Activated gamma-delta T cell treated with Interleukin-2 at 50 U/mL for 16 hours (primary cell): Measurements from ENCODE around the gene HOXB8.
A peak's percentile ranks its signal among the peaks of the same experiment; 100 is the strongest.

ENCODE experiments used
- DNase-seq: peaks from one replicate; pipeline ENCODE4 v3.0.0-alpha.2; 2020

Gene HOXB8

DNA sequence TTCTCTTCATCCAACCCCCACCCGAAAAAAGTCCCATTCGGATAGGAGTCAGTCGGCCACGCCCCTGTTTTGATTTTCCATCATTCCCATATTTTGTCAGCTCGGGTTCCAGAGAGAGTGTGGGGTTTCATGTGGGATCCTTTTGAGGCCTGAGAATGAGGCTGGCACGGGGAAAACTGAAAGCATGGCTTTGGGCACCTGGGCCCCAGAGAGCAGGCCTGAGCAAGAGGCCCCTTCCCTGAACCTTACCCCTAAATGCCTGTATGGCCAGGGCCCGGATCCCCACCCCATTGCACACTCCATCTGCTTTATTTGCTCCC, 32.4 kb downstream of the HOXB8 start:
- no peak for DNase-seq

DNA sequence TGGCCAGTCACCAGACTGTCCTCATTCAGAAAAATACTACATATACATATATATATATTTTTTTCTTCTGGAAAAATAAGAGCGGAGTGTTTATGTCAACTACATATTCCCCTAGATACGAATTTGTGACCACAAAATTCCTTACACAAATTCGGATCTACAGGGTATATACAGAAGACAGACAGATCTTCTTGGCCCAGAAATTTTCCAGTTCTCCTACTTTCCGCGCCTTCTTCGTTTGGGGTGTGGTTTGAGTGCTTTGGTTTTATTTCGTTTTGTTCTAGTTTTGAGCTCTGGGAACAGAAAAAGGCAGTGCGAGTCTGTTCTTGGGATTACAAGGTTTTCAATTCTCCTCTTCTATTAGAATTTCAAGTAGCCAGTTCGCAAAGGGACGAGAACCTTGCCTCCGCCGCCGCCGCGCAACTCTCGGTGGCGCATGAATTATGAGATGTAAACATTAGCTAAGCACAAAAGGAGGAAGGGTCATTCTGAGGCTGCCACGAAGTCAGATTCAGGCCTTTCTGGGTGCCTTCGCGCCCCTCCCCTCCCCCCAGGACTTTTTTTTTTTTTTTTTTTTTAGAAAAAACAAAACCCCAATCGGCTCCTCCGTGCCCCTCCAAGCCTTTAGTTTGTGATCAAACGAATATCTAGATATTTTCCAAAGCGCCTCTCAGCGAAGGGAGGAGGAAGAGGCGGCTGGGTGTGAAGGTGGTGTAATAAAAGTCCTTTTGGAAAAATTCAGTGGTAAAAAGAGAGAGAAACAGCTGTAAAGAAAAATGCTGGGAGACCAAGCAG, 35.1 kb downstream of the HOXB8 start:
- DNase-seq, result no peak

DNA sequence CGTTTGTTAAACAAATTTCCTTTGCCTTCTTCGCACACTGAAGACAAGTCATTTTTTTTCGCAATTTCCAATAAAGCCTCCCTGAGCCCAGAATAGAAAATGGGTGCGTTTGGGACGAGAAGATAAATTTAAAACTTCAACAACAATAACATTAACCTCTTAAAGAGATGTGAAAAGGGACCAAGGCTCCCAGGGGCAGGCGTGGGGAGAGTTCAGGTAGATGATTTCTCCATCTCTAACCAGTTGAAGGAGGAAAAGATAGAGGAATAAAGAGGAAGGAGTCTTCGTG, 35.7 kb downstream of the HOXB8 start:
- no peak for DNase-seq

DNA sequence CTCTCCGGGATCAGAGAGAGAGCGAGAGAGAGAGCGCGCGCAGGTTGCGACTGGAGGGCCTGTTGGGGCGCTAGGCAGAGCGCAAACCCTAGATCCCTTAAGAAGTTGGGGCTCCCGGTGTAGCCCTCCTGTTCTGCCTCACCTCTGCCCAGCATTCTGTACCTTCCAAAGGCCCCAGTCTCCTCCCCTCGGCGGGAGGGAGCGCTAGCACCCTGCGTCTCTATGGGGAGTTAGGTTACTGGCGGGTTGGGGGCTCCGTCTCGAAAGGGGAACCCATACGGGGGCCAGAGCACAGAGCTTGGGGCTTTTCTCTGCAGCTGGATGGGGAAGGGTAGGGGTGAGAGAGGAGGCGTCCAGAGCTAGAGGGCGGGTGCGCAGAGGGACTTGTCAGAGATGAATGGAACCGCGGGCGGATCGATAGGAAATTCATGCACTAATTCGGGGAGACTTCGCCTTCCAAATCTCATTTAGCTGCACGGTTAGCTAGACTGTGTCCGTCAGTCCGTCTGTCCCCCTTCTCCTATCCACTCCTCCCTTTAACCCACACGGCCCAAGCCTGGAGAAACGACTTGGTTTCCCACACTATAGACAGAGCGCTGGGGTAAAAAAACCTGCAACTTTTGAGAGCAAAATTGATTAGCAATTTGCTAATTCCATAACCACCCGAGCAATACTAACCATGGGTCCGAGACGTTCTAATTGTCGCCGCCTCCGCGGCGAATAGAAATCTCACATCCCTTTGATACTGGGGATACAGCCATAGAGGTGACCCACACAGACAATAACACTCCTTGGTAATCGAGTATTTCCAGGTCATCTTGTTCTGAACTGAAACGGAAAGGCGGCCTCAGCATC, 36.2 kb downstream of the HOXB8 start:
- no peak for DNase-seq

DNA sequence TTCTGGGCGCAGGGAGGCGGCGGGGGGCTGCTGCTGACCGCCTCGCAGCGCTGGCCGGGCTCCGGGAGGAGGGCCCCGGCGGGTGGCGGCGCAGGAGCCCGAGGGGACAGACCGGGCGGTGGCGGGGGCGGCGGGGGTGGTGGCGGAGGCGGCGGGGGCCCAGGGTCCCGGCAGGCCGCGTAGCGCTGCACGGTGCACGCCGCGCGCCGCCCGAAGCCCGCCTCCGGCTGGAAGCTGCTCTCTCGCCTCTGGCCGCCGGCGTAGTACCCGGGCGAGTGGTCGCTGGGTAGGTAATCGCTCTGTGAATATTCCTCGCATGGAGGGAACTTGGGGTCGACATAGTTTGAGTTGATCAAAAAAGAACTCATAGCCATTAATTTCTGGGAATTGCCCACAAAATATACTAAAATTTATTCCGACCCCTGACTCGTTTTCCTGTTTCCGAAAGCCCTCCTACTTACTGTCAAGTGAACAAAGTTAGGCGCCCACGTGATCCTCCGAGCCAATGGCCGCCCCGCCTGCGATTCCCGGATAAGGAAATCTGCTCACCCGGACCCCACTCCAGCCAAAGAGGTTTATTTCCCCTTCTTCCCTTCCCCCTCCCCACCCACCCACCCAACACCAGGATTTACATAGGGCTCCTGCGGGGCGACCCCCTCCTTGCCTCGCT, 37.0 kb downstream of the HOXB8 start, which contains the start of gene HOXB4:
Gene HOXB4 (minus strand): TSS at position 405 of the 670 bp plus-strand sequence. CDS start 31 bp downstream, at position 374.
- DNase-seq, result peak; percentile 54

DNA sequence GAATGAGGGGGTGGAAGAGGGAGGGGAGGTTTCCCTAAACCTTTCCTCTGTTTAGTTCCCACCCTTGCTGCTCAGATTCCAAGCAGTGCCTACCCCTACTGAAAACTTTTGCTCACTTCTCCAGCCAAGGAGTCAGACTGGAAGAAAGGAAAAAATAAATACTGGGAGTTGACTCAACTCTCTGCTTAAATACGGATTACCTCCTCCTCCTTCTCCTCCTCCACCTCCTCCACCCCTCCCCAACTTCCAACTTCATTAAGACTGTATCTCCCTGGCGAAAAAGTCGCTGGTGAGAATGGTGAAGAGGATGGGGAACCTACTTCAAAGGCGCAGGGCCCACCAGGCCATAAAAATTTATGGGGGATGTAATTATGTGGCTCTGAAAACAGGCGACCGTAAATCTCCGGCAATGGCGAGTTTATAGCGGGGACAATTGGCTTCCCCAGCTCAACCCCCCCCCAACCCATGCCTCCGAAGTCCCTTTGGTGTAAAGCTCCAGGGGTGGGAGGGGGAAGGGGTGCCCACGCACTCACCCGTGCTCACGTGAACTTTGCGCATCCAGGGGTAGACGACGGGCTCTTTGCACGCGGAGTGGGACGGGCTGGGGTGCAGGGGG, 37.7 kb downstream of the HOXB8 start:
- no peak for DNase-seq

DNA sequence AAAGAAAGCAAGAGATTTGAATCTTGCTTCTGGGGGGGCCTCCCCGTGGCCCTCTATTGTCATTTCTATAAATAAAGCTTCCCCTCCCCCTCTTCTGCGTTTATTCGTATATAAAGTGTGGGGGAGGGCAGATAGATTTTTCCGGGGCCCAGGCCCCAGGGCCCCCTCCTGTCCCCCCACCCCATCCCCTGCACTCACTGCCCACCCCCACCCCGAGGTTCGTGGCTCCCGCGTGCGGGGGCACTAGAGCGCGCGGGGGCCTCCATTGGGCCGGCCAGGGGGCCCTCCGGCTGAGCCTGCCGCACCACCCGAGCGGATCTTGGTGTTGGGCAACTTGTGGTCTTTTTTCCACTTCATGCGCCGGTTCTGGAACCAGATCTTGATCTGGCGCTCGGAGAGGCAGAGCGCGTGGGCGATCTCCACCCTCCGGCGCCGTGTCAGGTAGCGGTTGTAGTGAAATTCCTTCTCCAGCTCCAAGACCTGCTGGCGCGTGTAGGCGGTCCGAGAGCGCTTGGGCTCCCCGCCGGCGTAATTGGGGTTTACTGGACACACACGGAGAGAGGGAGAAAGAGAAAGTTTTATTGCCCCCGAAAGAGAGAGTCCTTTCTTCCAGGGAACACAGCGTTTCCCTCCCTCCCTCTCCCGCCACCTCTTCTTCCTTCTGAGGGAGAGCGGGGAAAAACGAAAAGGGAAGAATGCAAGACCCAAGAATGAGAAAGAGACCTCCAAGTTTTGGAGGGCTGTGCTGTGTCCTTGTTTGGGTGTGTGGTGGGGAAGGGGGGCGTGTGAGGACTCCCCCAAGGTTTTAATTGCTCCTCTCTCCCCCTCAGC, 38.4 kb downstream of the HOXB8 start:
- no peak for DNase-seq

DNA sequence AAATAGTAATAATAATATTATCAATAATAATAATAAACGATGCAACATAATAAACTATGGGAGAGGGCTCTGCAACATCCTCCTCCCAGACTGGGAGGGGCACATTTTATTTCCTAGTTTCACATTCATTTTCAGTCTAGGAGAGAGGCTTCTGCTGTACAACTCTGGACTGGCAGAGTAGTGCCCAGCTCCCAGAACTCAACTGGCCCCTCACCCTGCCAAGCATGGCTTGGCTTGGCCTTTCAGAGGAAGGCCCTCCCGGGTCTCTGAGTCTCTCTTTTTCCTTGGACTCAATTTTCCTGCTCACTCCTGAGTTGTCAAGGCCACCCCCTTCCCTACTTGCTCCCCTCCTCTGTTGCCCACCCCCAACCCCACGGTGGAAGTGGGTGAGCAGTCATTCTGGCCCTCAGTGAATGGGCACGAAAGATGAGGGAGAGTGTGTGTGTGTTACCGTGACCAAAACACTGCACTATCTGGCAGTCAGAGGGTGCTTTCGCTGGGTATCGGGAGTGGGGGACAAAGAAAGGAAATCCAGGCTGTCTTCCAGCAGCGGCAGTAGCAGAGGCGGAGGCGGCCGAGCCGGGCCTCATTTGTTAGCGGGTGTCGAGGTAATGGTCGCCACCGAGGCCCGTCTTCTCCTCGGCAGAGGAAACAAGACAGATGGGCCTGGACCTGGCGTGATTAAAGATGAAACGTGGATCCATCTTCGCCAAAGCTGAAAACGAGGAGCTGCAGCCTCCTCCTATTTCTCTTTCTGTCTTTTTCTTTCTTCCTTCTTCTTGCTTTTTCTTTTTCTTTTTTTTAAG, 39.2 kb downstream of the HOXB8 start:
- DNase-seq, result no peak

DNA sequence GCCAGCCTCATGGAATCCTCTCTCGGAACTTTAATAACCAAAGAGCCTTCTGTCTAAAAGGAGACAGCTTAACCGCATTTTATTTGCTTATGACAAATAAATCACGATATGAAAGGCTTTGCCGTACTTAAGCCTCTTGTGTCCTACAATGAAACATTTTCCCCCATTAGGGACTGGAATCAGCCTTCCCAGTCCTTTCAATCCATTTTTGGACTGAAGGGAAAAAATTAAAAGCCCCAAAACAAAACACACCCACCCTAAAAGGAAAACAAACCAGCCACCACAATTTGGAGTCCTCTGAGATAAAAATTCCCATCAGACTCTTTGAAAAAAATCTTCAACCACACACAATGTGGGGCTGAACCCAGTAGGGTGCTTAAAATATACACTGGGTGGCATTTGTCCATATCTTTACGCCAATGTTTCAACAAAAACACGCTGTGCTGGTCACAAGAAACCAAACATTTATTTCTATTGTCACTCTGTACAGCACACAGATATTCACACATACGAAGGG, 40.0 kb downstream of the HOXB8 start:
- DNase-seq, result no peak

DNA sequence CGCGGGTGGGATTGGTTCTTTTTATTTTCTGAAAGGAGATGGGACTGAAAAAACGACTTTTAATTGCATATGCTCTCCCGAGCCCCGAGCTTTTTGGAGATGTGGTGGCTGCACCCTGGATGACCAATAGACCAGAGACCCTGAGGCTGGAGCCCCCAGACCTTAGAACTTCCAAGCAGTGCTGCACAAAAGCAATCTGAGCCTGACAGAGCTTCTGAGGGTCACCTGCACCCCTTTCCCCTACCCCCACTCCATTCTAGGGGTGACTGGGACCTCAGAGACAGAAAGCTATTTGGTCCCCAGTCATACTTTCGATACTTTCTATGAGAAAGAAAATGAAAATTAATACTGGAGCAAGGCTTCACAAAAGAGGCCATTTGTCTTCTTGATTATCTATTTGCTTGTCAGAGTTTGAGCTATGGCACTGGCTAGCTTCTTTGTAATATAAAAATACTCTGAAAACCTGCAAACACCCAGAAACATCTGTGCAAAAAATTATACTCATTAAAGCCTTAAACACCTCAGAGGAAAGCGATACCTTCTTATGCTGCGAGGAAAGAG, 40.5 kb downstream of the HOXB8 start:
- DNase-seq, result no peak

DNA sequence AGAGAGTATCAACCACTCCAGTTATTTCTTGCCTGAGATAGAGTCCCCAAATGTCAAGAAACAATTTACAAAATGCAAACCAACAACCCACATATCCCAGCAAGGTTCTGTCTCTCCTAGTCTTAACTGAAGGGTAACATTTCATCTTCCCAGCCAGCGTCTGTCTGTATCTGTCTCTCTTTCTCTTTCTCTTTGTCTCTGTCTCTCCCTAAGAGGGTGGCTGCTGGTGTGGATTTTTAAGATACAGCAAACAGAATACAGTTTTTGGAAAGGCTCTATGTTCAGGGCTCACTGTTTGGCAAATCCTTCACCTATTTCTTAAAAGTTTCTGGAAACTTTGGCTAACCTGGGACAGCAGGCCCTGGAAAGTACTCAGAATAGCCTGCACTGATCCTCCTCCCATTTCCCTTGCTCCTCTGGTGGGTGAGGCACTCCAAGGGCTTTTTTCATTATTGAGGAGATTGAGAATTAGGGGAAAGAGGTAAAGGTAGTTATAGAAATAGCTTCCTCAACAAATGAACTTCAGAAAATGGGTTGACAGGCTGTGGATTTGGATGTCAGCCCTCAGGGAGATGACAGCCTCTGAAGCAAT, 43.2 kb downstream of the HOXB8 start:
- no peak for DNase-seq

DNA sequence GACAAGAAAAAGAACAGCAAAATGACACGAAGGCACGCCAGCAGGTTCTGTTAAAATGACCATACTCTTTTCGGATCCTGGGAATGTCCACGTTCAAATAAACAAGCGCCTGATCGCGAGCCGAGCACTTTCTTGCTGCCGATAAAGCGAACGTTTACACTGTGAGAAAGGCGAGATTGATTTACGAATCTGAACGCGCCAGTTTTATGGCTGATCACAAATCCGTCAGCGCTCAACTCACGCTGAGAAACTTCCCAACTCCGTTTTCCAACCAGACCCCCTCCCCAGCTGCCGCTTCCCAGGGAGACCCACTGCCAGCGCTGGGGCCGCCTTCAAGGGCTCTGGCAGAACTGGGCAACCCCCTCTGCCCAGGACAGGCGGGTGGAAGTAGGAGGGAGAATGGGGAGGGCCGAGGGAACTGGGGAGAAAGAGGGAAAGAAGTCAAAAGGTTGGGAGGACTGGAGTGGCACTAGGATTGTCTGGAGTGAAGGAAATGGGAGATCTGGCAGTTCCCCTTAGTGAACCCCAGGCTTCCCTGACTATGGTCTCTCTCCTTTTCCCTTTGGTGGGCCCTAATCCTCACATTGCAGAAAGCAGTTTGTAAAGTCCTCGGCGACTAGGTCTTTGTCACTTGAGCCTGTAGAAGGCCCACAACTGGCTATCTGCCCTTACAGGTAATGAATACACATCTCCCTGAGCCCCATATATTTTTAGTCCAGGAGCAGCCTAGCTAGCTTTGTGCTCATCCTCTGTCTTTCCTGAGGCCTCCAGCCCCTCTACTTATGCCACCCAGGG, 43.9 kb downstream of the HOXB8 start:
- no peak for DNase-seq

DNA sequence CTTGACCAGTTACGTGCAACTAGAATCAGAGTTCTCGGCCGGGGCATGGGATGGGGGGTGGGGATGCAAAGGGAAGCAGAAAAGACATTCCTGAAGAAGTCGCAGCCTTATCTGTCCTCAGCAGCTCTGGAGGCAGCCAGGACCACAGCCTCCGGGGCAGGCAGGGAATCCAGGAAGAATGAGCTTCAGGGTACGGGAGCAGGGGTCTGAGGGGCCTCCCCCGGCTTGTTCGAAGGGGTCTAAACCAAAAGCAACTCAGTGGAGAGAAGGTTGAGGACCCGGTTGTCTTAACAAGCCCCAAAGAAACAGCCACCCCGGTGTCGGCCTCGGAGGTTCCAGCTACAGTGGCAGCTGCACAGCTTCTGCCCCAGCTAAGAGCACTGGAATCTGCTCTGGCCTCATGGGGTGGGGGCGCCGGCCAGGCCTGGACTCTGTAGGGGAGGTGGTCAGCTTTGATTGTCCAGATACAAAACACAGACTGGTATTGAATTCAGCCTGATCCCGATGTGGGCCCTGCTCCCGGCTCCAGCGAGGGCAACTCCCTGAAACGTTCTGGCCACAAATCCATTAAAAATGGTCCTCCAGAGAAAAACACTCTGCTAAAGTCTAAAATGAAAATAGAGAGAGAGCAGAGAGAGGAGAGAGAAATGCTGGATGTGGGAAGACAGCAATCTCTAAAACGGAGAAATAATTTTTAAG, 44.6 kb downstream of the HOXB8 start:
- no peak for DNase-seq

DNA sequence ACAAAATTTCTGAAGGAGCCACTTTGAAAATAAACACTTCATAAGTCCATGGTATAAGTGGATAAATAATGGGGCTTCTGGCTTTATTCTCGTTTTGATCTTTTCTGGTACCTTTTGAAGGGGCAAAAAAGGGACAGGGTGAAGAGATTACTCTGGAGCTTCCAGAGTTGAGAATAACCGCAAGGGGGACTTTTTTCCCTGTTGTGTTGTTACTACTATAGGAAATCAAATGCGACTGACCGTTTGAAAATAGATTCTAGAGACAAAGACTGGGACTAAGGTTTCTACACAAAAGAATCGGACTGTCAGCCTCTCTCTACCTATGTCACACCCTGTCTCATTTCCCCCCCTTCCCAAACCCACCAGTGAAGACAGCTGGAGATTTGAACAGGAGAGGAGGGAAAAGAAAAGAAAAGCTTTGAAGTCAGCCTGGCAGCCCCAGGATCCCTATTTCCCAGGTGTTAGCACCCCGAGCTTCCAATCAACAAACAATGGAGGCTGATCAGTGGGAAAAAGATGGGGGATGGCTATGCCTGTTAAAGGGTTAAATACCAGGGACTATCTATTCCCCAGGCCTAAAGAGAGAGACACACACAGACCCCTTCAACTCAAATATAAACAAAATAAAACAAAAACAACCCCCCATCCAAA, 45.3 kb downstream of the HOXB8 start:
- DNase-seq, result no peak

DNA sequence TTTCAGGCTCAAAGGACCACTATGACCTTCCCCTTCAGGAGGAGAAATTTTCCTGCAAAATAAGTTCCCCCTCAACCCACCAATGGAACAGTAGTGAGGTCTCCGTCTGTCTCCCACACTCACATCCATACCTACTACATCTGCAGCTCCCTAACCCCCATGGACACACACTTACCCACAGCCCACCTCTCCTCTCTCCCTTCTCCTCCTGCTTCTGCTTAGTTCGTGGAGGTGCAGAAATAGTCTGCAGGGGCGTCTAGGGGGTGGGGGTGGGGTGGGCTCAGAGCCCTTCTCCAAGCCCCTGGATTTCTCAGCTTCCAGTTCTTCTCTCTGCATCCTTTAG, 45.9 kb downstream of the HOXB8 start:
- no peak for DNase-seq

DNA sequence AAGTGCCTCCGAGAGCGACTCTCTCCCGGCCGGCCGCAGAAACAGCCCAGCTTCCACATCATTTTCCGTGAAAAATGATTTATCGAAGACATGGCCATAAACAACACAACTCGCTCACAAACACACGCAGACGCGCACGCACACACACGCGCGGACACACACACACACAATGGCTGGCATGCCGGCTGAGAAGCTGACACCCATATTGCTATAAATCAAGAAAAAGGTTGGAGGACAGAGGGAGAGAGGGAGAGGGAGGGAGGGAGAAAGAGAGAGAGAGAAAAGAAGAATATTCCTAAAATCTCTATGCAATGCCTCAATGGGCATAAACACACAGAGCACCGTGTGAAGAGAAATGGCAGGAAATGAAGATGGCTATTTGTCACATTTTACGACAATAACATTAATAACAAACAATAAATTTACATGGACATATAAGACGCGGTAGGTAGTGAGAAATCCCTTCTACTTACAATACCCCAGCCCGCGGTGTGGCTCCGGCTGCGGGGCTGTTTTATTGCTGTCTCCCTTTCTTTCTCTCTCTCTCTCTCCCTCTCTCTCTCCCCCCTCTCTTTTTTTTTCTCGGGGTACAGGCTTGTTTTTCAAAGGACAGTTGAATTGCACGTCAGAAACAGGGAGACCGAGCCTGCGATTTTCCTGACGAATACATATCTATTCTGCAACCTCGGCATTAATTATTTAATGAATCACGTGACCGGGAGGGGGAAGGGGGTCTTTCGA, 46.4 kb downstream of the HOXB8 start:
- DNase-seq, result no peak

DNA sequence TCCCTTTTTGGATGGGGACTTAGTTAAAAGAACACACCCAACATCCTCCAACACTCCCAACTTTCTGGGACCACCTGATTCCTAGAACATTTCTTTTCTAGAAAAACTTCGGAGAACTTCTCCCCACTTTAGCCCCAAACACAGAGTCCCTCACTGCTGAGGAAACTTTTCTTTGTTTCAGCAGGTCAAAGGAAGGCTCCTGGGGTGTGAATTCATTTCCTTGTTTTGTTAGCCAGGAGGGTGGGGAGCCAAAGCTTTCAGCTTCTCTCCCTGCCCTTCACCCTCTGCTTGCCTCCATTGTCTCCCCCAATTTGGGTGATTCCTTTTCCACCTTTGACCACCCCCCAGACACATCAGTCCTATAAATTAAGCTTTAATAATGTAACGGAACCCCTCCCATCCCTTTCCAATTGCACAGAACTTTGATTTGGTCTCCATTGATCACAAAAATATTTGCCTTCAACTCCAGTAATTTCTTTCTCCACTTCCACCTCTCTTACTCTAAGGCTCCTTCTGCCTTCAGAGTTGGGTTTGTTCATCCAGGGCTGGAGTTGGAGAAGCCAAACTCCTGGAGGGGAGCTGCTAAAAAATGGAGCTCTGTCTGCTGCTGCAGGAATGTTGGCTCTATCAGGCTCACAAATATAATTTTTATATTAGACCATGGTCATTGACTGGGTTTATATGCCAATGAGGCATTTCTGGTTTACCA, 47.3 kb downstream of the HOXB8 start:
- no peak for DNase-seq
